ENCODE data around the gene CHRM4. TPM values are rescaled to one million over a fixed set of nuclear protein-coding genes. Genes with fewer than 3 reads are reported as not detected.

Gene CHRM4
- total and polyA plus RNA-seq, 2 of the 13 experiments (the other 11 are each of a cell fraction or from before 2014, with no cell fraction given): 0.13 to 0.21 TPM

DNA sequence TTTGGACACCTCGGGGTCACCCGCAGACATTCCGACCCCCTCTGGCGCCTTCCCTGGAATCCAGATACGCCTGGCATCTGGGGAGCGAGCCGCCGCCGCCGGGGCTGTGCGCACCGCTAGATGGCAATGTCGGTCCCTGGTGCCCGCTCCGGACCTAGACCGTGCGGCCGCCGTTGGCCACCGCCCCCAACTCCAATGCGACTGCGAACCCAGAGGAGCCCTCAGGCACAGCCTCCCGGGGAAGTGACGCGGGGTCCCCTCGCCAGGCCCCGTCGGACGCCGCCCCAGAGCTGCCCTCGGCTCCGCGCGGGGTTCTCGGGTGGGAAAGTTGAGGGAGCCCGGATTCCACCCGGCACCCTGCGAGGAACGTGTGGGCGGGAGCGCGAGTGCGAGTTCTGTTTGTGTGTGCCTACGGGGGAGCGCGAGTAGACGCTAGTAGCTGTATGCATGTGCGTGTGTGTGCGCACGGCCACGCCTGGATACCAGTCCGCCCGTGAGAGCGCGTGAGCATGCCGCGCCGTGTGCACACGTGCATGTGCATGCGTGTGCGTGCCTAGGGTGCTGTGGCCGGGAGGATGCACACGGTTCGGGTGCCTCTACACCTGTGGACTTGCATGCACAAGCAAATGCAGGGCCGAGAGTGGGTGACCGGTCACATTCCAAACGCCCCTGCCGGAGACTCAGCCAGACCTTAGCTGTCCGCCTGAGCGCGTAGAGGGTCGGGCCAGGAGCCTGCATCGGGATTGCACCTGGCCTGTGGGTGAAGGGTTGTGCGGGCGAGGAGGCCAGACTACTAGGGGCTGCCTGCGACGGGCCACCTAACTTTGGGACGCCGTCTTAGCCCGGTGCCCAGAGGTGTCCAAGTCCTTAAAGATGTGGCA, 1.9 kb downstream of the CHRM4 start (continued):
- TF ChIP-seq, protein P1, sequence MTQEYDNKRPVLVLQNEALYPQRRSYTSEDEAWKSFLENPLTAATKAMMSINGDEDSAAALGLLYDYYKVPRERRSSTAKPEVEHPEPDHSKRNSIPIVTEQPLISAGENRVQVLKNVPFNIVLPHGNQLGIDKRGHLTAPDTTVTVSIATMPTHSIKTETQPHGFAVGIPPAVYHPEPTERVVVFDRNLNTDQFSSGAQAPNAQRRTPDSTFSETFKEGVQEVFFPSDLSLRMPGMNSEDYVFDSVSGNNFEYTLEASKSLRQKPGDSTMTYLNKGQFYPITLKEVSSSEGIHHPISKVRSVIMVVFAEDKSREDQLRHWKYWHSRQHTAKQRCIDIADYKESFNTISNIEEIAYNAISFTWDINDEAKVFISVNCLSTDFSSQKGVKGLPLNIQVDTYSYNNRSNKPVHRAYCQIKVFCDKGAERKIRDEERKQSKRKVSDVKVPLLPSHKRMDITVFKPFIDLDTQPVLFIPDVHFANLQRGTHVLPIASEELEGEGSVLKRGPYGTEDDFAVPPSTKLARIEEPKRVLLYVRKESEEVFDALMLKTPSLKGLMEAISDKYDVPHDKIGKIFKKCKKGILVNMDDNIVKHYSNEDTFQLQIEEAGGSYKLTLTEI (CRISPR knock-in tag; conservative IDR thresholded peaks at IDR 0.05): no peak
- no peak for TF ChIP-seq SMARCE1 (IDR thresholded peaks at IDR 0.05; ENCODE audit: borderline replicate concordance)
- peak; percentile 21; the same call in 1 of the 2 replicates for TF ChIP-seq ZNF709 (CRISPR knock-in tag; IDR thresholded peaks at IDR 0.05)
- 0 out of 2 replicates have a peak, but pooled peaks have one; percentile 31 for TF ChIP-seq PHF8 (CRISPR knock-in tag; IDR thresholded peaks at IDR 0.05)
- TF ChIP-seq, protein P2, sequence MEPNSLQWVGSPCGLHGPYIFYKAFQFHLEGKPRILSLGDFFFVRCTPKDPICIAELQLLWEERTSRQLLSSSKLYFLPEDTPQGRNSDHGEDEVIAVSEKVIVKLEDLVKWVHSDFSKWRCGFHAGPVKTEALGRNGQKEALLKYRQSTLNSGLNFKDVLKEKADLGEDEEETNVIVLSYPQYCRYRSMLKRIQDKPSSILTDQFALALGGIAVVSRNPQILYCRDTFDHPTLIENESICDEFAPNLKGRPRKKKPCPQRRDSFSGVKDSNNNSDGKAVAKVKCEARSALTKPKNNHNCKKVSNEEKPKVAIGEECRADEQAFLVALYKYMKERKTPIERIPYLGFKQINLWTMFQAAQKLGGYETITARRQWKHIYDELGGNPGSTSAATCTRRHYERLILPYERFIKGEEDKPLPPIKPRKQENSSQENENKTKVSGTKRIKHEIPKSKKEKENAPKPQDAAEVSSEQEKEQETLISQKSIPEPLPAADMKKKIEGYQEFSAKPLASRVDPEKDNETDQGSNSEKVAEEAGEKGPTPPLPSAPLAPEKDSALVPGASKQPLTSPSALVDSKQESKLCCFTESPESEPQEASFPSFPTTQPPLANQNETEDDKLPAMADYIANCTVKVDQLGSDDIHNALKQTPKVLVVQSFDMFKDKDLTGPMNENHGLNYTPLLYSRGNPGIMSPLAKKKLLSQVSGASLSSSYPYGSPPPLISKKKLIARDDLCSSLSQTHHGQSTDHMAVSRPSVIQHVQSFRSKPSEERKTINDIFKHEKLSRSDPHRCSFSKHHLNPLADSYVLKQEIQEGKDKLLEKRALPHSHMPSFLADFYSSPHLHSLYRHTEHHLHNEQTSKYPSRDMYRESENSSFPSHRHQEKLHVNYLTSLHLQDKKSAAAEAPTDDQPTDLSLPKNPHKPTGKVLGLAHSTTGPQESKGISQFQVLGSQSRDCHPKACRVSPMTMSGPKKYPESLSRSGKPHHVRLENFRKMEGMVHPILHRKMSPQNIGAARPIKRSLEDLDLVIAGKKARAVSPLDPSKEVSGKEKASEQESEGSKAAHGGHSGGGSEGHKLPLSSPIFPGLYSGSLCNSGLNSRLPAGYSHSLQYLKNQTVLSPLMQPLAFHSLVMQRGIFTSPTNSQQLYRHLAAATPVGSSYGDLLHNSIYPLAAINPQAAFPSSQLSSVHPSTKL (CRISPR knock-in tag; IDR thresholded peaks at IDR 0.05): peak; percentile 49; the same call in 1 of the 2 replicates
- no peak for TF ChIP-seq FOXK1 (CRISPR knock-in tag; IDR thresholded peaks at IDR 0.05; ENCODE audit: borderline replicate concordance, low read depth)
- TF ChIP-seq POLR2G (IDR thresholded peaks at IDR 0.05; ENCODE audit: low read depth, low read length): no peak
- TF ChIP-seq, protein P3, sequence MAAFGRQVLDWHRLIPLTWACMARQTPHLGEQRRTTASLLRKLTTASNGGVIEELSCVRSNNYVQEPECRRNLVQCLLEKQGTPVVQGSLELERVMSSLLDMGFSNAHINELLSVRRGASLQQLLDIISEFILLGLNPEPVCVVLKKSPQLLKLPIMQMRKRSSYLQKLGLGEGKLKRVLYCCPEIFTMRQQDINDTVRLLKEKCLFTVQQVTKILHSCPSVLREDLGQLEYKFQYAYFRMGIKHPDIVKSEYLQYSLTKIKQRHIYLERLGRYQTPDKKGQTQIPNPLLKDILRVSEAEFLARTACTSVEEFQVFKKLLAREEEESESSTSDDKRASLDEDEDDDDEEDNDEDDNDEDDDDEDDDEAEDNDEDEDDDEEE (CRISPR knock-in tag; IDR thresholded peaks at IDR 0.05): 0 out of 2 replicates have a peak, but pooled peaks have one; percentile 36
- TF ChIP-seq ZNF225 (CRISPR knock-in tag; IDR thresholded peaks at IDR 0.05): no peak; the same call in 1 of the 2 replicates
- TF ChIP-seq MAFK (conservative IDR thresholded peaks at IDR 0.05 in 1 of 2, IDR thresholded peaks at IDR 0.05 in 1 of 2; ENCODE audit: low read length in 2 of 2): no peak
- TF ChIP-seq CENPT (CRISPR knock-in tag; IDR thresholded peaks at IDR 0.05; ENCODE audit: low read depth): 0 out of 2 replicates have a peak, but pooled peaks have one; percentile 56
- TF ChIP-seq ZNF34 (CRISPR knock-in tag; IDR thresholded peaks at IDR 0.05; ENCODE audit: borderline replicate concordance): no peak
- no peak for TF ChIP-seq ZNF703 (CRISPR knock-in tag; IDR thresholded peaks at IDR 0.05; ENCODE audit: borderline replicate concordance)
- TF ChIP-seq, protein P4, sequence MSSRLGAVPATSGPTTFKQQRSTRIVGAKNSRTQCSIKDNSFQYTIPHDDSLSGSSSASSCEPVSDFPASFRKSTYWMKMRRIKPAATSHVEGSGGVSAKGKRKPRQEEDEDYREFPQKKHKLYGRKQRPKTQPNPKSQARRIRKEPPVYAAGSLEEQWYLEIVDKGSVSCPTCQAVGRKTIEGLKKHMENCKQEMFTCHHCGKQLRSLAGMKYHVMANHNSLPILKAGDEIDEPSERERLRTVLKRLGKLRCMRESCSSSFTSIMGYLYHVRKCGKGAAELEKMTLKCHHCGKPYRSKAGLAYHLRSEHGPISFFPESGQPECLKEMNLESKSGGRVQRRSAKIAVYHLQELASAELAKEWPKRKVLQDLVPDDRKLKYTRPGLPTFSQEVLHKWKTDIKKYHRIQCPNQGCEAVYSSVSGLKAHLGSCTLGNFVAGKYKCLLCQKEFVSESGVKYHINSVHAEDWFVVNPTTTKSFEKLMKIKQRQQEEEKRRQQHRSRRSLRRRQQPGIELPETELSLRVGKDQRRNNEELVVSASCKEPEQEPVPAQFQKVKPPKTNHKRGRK (CRISPR knock-in tag; IDR thresholded peaks at IDR 0.05): no peak
- TF ChIP-seq KLF15 (CRISPR knock-in tag; IDR thresholded peaks at IDR 0.05; ENCODE audit: borderline replicate concordance): no peak; the same call in 1 of the 2 replicates
- TF ChIP-seq, protein P5, sequence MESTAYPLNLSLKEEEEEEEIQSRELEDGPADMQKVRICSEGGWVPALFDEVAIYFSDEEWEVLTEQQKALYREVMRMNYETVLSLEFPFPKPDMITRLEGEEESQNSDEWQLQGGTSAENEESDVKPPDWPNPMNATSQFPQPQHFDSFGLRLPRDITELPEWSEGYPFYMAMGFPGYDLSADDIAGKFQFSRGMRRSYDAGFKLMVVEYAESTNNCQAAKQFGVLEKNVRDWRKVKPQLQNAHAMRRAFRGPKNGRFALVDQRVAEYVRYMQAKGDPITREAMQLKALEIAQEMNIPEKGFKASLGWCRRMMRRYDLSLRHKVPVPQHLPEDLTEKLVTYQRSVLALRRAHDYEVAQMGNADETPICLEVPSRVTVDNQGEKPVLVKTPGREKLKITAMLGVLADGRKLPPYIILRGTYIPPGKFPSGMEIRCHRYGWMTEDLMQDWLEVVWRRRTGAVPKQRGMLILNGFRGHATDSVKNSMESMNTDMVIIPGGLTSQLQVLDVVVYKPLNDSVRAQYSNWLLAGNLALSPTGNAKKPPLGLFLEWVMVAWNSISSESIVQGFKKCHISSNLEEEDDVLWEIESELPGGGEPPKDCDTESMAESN (CRISPR knock-in tag; conservative IDR thresholded peaks at IDR 0.05): peak; percentile 78; the same call in 1 of the 2 replicates
- no peak for TF ChIP-seq NR2F6 (IDR thresholded peaks at IDR 0.05)
- TF ChIP-seq NR2F6 (CRISPR knock-in tag; IDR thresholded peaks at IDR 0.05): no peak
